Raji (cell line): ENCODE data around the gene C5.

ENCODE experiments used
- POLR2A ChIP-seq: IDR thresholded peaks from 2 replicates; pipeline ENCODE4 v1.6.1; 2011; ENCODE audit warnings: low read depth, low read length, control low read depth; ENCODE audit not compliant: insufficient read depth

C5 gene

GRCh38 chr9:121013911-121014310 is 36.2 kb downstream of the C5 start:
- no peak for TF ChIP-seq POLR2A

- TF ChIP-seq POLR2A = no peak
Observed at GRCh38 chr9:121009650-121010049, 40.4 kb downstream of the C5 start.

- TF ChIP-seq POLR2A = no peak
Observed at GRCh38 chr9:120999317-120999716, 50.8 kb downstream of the C5 start.

GRCh38 chr9:120998111-120998510 is 52.0 kb downstream of the C5 start:
- TF ChIP-seq POLR2A = no peak

GRCh38 chr9:120997502-120997901 is 52.6 kb downstream of the C5 start:
- TF ChIP-seq POLR2A = no peak

- TF ChIP-seq POLR2A = no peak
Observed at GRCh38 chr9:120996409-120996808, 53.7 kb downstream of the C5 start.

GRCh38 chr9:120989065-120989464 is 61.0 kb downstream of the C5 start:
- no peak for TF ChIP-seq POLR2A

GRCh38 chr9:120985819-120986222 is 64.3 kb downstream of the C5 start:
- no peak for TF ChIP-seq POLR2A

GRCh38 chr9:120983259-120983837 is 66.7 kb downstream of the C5 start:
- TF ChIP-seq POLR2A = no peak

- TF ChIP-seq POLR2A = no peak
Observed at GRCh38 chr9:120982836-120983235, 67.2 kb downstream of the C5 start.

- TF ChIP-seq POLR2A = no peak
Observed at GRCh38 chr9:120980951-120981350, 69.1 kb downstream of the C5 start.

GRCh38 chr9:120979797-120980196 is 70.3 kb downstream of the C5 start:
- no peak for TF ChIP-seq POLR2A

- TF ChIP-seq POLR2A = no peak
Observed at GRCh38 chr9:120978987-120979386, 71.1 kb downstream of the C5 start.

- no peak for TF ChIP-seq POLR2A
Observed at GRCh38 chr9:120977321-120977720, 72.8 kb downstream of the C5 start.

- TF ChIP-seq POLR2A = no peak
Observed at GRCh38 chr9:120974921-120975320, 75.2 kb downstream of the C5 start.

GRCh38 chr9:120974181-120974580 is 75.9 kb downstream of the C5 start:
- no peak for TF ChIP-seq POLR2A

GRCh38 chr9:120971938-120972337 is 78.1 kb downstream of the C5 start:
- no peak for TF ChIP-seq POLR2A

- TF ChIP-seq POLR2A = no peak
Observed at GRCh38 chr9:120970244-120970643, 79.8 kb downstream of the C5 start.

- TF ChIP-seq POLR2A = no peak
Observed at GRCh38 chr9:120966013-120966369, 84.1 kb downstream of the C5 start.
